Endothelial cell (in vitro differentiated cells): ENCODE results near the gene LPIN1. TPM values are rescaled to one million over a fixed set of nuclear protein-coding genes. Genes with fewer than 3 reads are reported as not detected.

Experiments used
- DNase-seq: peaks from one replicate; pipeline ENCODE4 v3.0.0; 2021; ENCODE audit warnings: low spot score
- H3K27ac Mint-ChIP-seq: one replicate; pipeline ENCODE4 v1.8.0; 2021; ENCODE audit warnings: mixed read lengths, inconsistent platforms; ENCODE audit not compliant: unreplicated experiment
- H3K27me3 Mint-ChIP-seq: one replicate; pipeline ENCODE4 v1.8.0; 2021; ENCODE audit warnings: mild to moderate bottlenecking, moderate library complexity, mixed read lengths, inconsistent platforms; ENCODE audit not compliant: unreplicated experiment
- H3K36me3 Mint-ChIP-seq: one replicate; pipeline ENCODE4 v1.8.0; 2021; ENCODE audit warnings: mild to moderate bottlenecking, low read depth, mixed read lengths, inconsistent platforms; ENCODE audit not compliant: unreplicated experiment
- H3K4me1 Mint-ChIP-seq: one replicate; pipeline ENCODE4 v1.8.0; 2021; ENCODE audit warnings: mild to moderate bottlenecking, mixed read lengths, inconsistent platforms; ENCODE audit not compliant: unreplicated experiment
- H3K4me3 Mint-ChIP-seq: one replicate; pipeline ENCODE4 v1.8.0; 2021; ENCODE audit warnings: mild to moderate bottlenecking, mixed read lengths, inconsistent platforms; ENCODE audit not compliant: unreplicated experiment
- H3K9me3 Mint-ChIP-seq: one replicate; pipeline ENCODE4 v1.8.0; 2021; ENCODE audit warnings: mixed read lengths, inconsistent platforms; ENCODE audit not compliant: unreplicated experiment
- CTCF ChIP-seq: fragments of 200-600 bp; sonication (generic); IDR thresholded peaks from one replicate; pipeline ENCODE4 v1.5.0; 2021; ENCODE audit warnings: antibody characterized with exemption; ENCODE audit not compliant: unreplicated experiment
- total RNA-seq: library from RNA; stranded (reverse); fragmentation: NEBNext Ultra II Directional; extraction: Animal tissue kit (Norgen Biotek cat#: 25700); gene quantifications from one replicate; pipeline ENCODE4 v1.2.1, GENCODE V29; 2021; ENCODE audit not compliant: unreplicated experiment

The LPIN1 gene
- total RNA-seq, 1 donor from 2014 or later, result 16.4 TPM

- peaks cover 5% of the 10 kb centered on the region for H3K27me3 Mint-ChIP-seq
- peaks cover 42% of the 10 kb centered on the region for H3K36me3 Mint-ChIP-seq
- no peak for DNase-seq
- H3K4me3 Mint-ChIP-seq, result no peak overlapping the region
- H3K27ac Mint-ChIP-seq, result no peak overlapping the region
- TF ChIP-seq CTCF, result no peak
- H3K9me3 Mint-ChIP-seq, result no peaks in the 10 kb centered on the region
- no peaks in the 10 kb centered on the region for H3K4me1 Mint-ChIP-seq
Measured at GRCh38 chr2:11786592-11786991, 40.2 kb downstream of the LPIN1 start.

GRCh38 chr2:11787991-11788390, 41.6 kb downstream of the LPIN1 start:
- Mint-ChIP-seq H3K27me3 (peaks cover 5% of the 10 kb centered on the region), H3K36me3 (peaks cover 39% of the 10 kb centered on the region), H3K4me3 (no peak overlapping the region), H3K9me3 (no peaks in the 10 kb centered on the region), H3K4me1 (no peaks in the 10 kb centered on the region), H3K27ac (no peak overlapping the region)
- no peak for DNase-seq
- TF ChIP-seq CTCF, result no peak

- DNase-seq, result no peak
Measured at GRCh38 chr2:11788461-11789124, 42.2 kb downstream of the LPIN1 start.

GRCh38 chr2:11789243-11789642, 42.8 kb downstream of the LPIN1 start:
- TF ChIP-seq CTCF, result no peak
- H3K4me1 Mint-ChIP-seq, result no peaks in the 10 kb centered on the region
- H3K4me3 Mint-ChIP-seq, result no peak overlapping the region
- no peak overlapping the region for H3K27ac Mint-ChIP-seq
- peaks cover 5% of the 10 kb centered on the region for H3K27me3 Mint-ChIP-seq
- peaks cover 49% of the 10 kb centered on the region for H3K36me3 Mint-ChIP-seq
- H3K9me3 Mint-ChIP-seq, result no peaks in the 10 kb centered on the region
- no peak for DNase-seq

More at GRCh38 chr2:11788461-11789124, 42.2 kb downstream of the LPIN1 start:
- H3K27me3 Mint-ChIP-seq, result peaks cover 5% of the 10 kb centered on the region
- TF ChIP-seq CTCF, result no peak
- no peaks in the 10 kb centered on the region for H3K9me3 Mint-ChIP-seq
- H3K4me3 Mint-ChIP-seq, result no peak overlapping the region
- no peaks in the 10 kb centered on the region for H3K4me1 Mint-ChIP-seq
- H3K27ac Mint-ChIP-seq, result no peak overlapping the region
- peaks cover 44% of the 10 kb centered on the region for H3K36me3 Mint-ChIP-seq

- H3K36me3 Mint-ChIP-seq, result peaks cover 49% of the 10 kb centered on the region
Measured at GRCh38 chr2:11790228-11790627, 43.8 kb downstream of the LPIN1 start.

More at GRCh38 chr2:11790228-11790627, 43.8 kb downstream of the LPIN1 start:
- no peak overlapping the region for H3K4me3 Mint-ChIP-seq
- TF ChIP-seq CTCF, result no peak
- peaks cover 5% of the 10 kb centered on the region for H3K27me3 Mint-ChIP-seq
- no peak overlapping the region for H3K27ac Mint-ChIP-seq
- H3K4me1 Mint-ChIP-seq, result no peaks in the 10 kb centered on the region
- DNase-seq, result no peak
- H3K9me3 Mint-ChIP-seq, result no peaks in the 10 kb centered on the region
